ENCODE measurements around the gene KCND2. TPM values are rescaled to one million over a fixed set of nuclear protein-coding genes. Genes with fewer than 3 reads are reported as not detected.
A peak's percentile ranks its signal among the peaks of the same experiment; 100 is the strongest.
"Not testable (repeated sequence)": the region's sequence is repeated elsewhere in the genome, so short reads cannot be mapped to it uniquely, and the experiment has no call there.

KCND2 gene
- total RNA-seq, result not detected

GRCh38 chr7:120272701-120273475 lies at the start of gene KCND2:
Gene KCND2 (plus strand): TSS chr7:120273175.
- H3K27ac Mint-ChIP-seq, result no peak within 1 kb of the TSS
- ATAC-seq, result no peak
- CTCF ChIA-PET, result no interaction called here
- no peak for DNase-seq
- H3K36me3 Mint-ChIP-seq, result no peaks in the 10 kb centered on the region
- peaks cover 5% of the 10 kb centered on the region for H3K4me1 Mint-ChIP-seq
- H3K4me3 Mint-ChIP-seq, result peak within 1 kb of the TSS; percentile 66
- H3K27me3 Mint-ChIP-seq, result peaks cover 24% of the 10 kb centered on the region
- H3K9me3 Mint-ChIP-seq (ENCODE audit: low read depth), result no peaks in the 10 kb centered on the region

GRCh38 chr7:120226188-120226587 lies 46.8 kb upstream of the KCND2 start:
- peaks cover 5% of the 10 kb centered on the region for H3K9me3 Mint-ChIP-seq (ENCODE audit: low read depth)
- no peaks in the 10 kb centered on the region for H3K4me1 Mint-ChIP-seq
- DNase-seq, result no peak
- H3K36me3 Mint-ChIP-seq, result no peaks in the 10 kb centered on the region
- CTCF ChIA-PET, result no interaction called here
- no peaks in the 10 kb centered on the region for H3K27me3 Mint-ChIP-seq
- no peak overlapping the region for H3K27ac Mint-ChIP-seq
- ATAC-seq, result no peak
- H3K4me3 Mint-ChIP-seq, result no peak overlapping the region

- DNase-seq, result no peak
- no peak for ATAC-seq
- Mint-ChIP-seq H3K36me3 (no peaks in the 10 kb centered on the region), H3K27ac (no peak overlapping the region), H3K9me3 (ENCODE audit: low read depth) (peaks cover 5% of the 10 kb centered on the region), H3K27me3 (no peaks in the 10 kb centered on the region), H3K4me1 (no peaks in the 10 kb centered on the region), H3K4me3 (no peak overlapping the region)
- CTCF ChIA-PET, result no interaction called here
These were observed 45.7 kb upstream of the KCND2 start for GRCh38 chr7:120227255-120227654.

GRCh38 chr7:120229084-120229483 lies 43.9 kb upstream of the KCND2 start:
- Mint-ChIP-seq H3K4me1 (no peaks in the 10 kb centered on the region), H3K9me3 (ENCODE audit: low read depth) (peaks cover 5% of the 10 kb centered on the region), H3K4me3 (no peak overlapping the region), H3K36me3 (no peaks in the 10 kb centered on the region), H3K27ac (no peak overlapping the region), H3K27me3 (no peaks in the 10 kb centered on the region)
- CTCF ChIA-PET, result no interaction called here
- DNase-seq (no peak), ATAC-seq (no peak)

GRCh38 chr7:120233338-120233737 lies 39.6 kb upstream of the KCND2 start:
- no peak overlapping the region for H3K27ac Mint-ChIP-seq
- H3K9me3 Mint-ChIP-seq (ENCODE audit: low read depth), result peaks cover 8% of the 10 kb centered on the region
- CTCF ChIA-PET, result no interaction called here
- no peak for DNase-seq
- no peak overlapping the region for H3K4me3 Mint-ChIP-seq
- H3K36me3 Mint-ChIP-seq, result no peaks in the 10 kb centered on the region
- no peaks in the 10 kb centered on the region for H3K4me1 Mint-ChIP-seq
- ATAC-seq, result no peak
- H3K27me3 Mint-ChIP-seq, result no peaks in the 10 kb centered on the region

- CTCF ChIA-PET; H3K27me3 Mint-ChIP-seq; H3K4me3 Mint-ChIP-seq; H3K27ac Mint-ChIP-seq; H3K36me3 Mint-ChIP-seq; H3K4me1 Mint-ChIP-seq; ATAC-seq; DNase-seq; H3K9me3 Mint-ChIP-seq (ENCODE audit: low read depth): not testable (repeated sequence)
These were observed 32.6 kb upstream of the KCND2 start for GRCh38 chr7:120240350-120240749.

- H3K9me3 Mint-ChIP-seq (ENCODE audit: low read depth), result peaks cover 7% of the 10 kb centered on the region
- no peak overlapping the region for H3K27ac Mint-ChIP-seq
- H3K4me3 Mint-ChIP-seq, result no peak overlapping the region
- no peak for ATAC-seq
- no peak for DNase-seq
- CTCF ChIA-PET, result no interaction called here
- no peaks in the 10 kb centered on the region for H3K27me3 Mint-ChIP-seq
- H3K36me3 Mint-ChIP-seq, result no peaks in the 10 kb centered on the region
- H3K4me1 Mint-ChIP-seq, result no peaks in the 10 kb centered on the region
These were observed 31.0 kb upstream of the KCND2 start for GRCh38 chr7:120241973-120242372.

GRCh38 chr7:120254845-120255244 lies 18.1 kb upstream of the KCND2 start:
- no peaks in the 10 kb centered on the region for H3K4me1 Mint-ChIP-seq
- DNase-seq (no peak), ATAC-seq (no peak)
- CTCF ChIA-PET, result no interaction called here
- no peaks in the 10 kb centered on the region for H3K27me3 Mint-ChIP-seq
- no peak overlapping the region for H3K4me3 Mint-ChIP-seq
- H3K9me3 Mint-ChIP-seq (ENCODE audit: low read depth), result peaks cover 14% of the 10 kb centered on the region
- no peak overlapping the region for H3K27ac Mint-ChIP-seq
- H3K36me3 Mint-ChIP-seq, result no peaks in the 10 kb centered on the region

- no peaks in the 10 kb centered on the region for H3K36me3 Mint-ChIP-seq
- DNase-seq, result no peak
- CTCF ChIA-PET, result no interaction called here
These were observed 16.5 kb upstream of the KCND2 start for GRCh38 chr7:120256344-120257070.

GRCh38 chr7:120259386-120259785 lies 13.6 kb upstream of the KCND2 start:
- CTCF ChIA-PET, result no interaction called here
- Mint-ChIP-seq H3K27me3 (no peaks in the 10 kb centered on the region), H3K36me3 (no peaks in the 10 kb centered on the region), H3K27ac (no peak overlapping the region), H3K9me3 (ENCODE audit: low read depth) (peaks cover 14% of the 10 kb centered on the region), H3K4me3 (no peak overlapping the region), H3K4me1 (no peaks in the 10 kb centered on the region)
- DNase-seq (no peak), ATAC-seq (no peak)

More at GRCh38 chr7:120256344-120257070, 16.5 kb upstream of the KCND2 start:
- no peaks in the 10 kb centered on the region for H3K4me1 Mint-ChIP-seq
- no peaks in the 10 kb centered on the region for H3K27me3 Mint-ChIP-seq
- peaks cover 14% of the 10 kb centered on the region for H3K9me3 Mint-ChIP-seq (ENCODE audit: low read depth)
- no peak overlapping the region for H3K4me3 Mint-ChIP-seq
- ATAC-seq, result no peak
- no peak overlapping the region for H3K27ac Mint-ChIP-seq

- no peaks in the 10 kb centered on the region for H3K36me3 Mint-ChIP-seq
- no peaks in the 10 kb centered on the region for H3K4me1 Mint-ChIP-seq
- H3K27me3 Mint-ChIP-seq, result no peaks in the 10 kb centered on the region
- H3K4me3 Mint-ChIP-seq, result no peak overlapping the region
- CTCF ChIA-PET, result no interaction called here
- no peak for DNase-seq
- no peak overlapping the region for H3K27ac Mint-ChIP-seq
- H3K9me3 Mint-ChIP-seq (ENCODE audit: low read depth), result peaks cover 10% of the 10 kb centered on the region
- ATAC-seq, result no peak
These were observed 12.9 kb upstream of the KCND2 start for GRCh38 chr7:120260111-120260510.

- peaks cover 5% of the 10 kb centered on the region for H3K4me1 Mint-ChIP-seq
- DNase-seq (no peak), ATAC-seq (no peak)
- no peak overlapping the region for H3K27ac Mint-ChIP-seq
- H3K4me3 Mint-ChIP-seq, result peak overlapping the region; percentile 58
- H3K9me3 Mint-ChIP-seq (ENCODE audit: low read depth), result no peaks in the 10 kb centered on the region
- H3K36me3 Mint-ChIP-seq, result no peaks in the 10 kb centered on the region
- peaks cover 24% of the 10 kb centered on the region for H3K27me3 Mint-ChIP-seq
- CTCF ChIA-PET, result no interaction called here
These were observed 714 bp upstream of the KCND2 start for GRCh38 chr7:120272261-120272660.

GRCh38 chr7:120273476-120273975 lies 551 bp downstream of the KCND2 start:
- Mint-ChIP-seq H3K27me3 (peaks cover 24% of the 10 kb centered on the region), H3K27ac (no peak overlapping the region), H3K9me3 (ENCODE audit: low read depth) (no peaks in the 10 kb centered on the region), H3K4me1 (peaks cover 5% of the 10 kb centered on the region), H3K4me3 (peak overlapping the region; percentile 66), H3K36me3 (no peaks in the 10 kb centered on the region)
- ATAC-seq (peak; percentile 33), DNase-seq (no peak)
- CTCF ChIA-PET, result no interaction called here

GRCh38 chr7:120274482-120274881 lies 1.5 kb downstream of the KCND2 start:
- no peak for DNase-seq
- Mint-ChIP-seq H3K4me3 (no peak overlapping the region), H3K4me1 (peaks cover 5% of the 10 kb centered on the region), H3K36me3 (no peaks in the 10 kb centered on the region), H3K9me3 (ENCODE audit: low read depth) (no peaks in the 10 kb centered on the region), H3K27me3 (peaks cover 24% of the 10 kb centered on the region), H3K27ac (no peak overlapping the region)
- ATAC-seq, result no peak
- CTCF ChIA-PET, result no interaction called here

Data from activated CD8-positive, alpha-beta memory T cell treated with anti-CD3 and anti-CD28 coated beads, Interleukin-2, amount 10 ng/mL, durations not matched to agents 7 days and 5 days (primary cell).